HG03442 (cell line): ENCODE data around the gene NAP1L4.

Experiments
- ATAC-seq: cut with Tn5 transposase; IDR thresholded peaks from one replicate; pipeline ENCODE4 v1.9.1; 2021; ENCODE audit warnings: mild to moderate bottlenecking, moderate library complexity; ENCODE audit not compliant: unreplicated experiment

NAP1L4 gene

GRCh38 chr11:2926611-2927051, 65.5 kb downstream of the NAP1L4 start:
- ATAC-seq = no peak

GRCh38 chr11:2924821-2925675, 67.1 kb downstream of the NAP1L4 start:
- no peak for ATAC-seq

GRCh38 chr11:2924381-2924780, 67.7 kb downstream of the NAP1L4 start:
- no peak for ATAC-seq

GRCh38 chr11:2923446-2924375, 68.4 kb downstream of the NAP1L4 start:
- no peak for ATAC-seq

GRCh38 chr11:2922655-2923054, 69.5 kb downstream of the NAP1L4 start:
- ATAC-seq = no peak

- no peak for ATAC-seq
Measured at GRCh38 chr11:2921742-2922493, 70.2 kb downstream of the NAP1L4 start.

- ATAC-seq = no peak
Measured at GRCh38 chr11:2921261-2921660, 70.9 kb downstream of the NAP1L4 start.

- no peak for ATAC-seq
Measured at GRCh38 chr11:2920343-2920742, 71.8 kb downstream of the NAP1L4 start.

- ATAC-seq = no peak
Measured at GRCh38 chr11:2919837-2920236, 72.3 kb downstream of the NAP1L4 start.

- no peak for ATAC-seq
Measured at GRCh38 chr11:2919188-2919587, 72.9 kb downstream of the NAP1L4 start.

GRCh38 chr11:2917842-2918490, 74.2 kb downstream of the NAP1L4 start:
- ATAC-seq = no peak

- no peak for ATAC-seq
Measured at GRCh38 chr11:2916892-2917645, 75.1 kb downstream of the NAP1L4 start.

- ATAC-seq = no peak
Measured at GRCh38 chr11:2916114-2916891, 75.8 kb downstream of the NAP1L4 start.

GRCh38 chr11:2915473-2915872, 76.7 kb downstream of the NAP1L4 start:
- ATAC-seq = no peak

- ATAC-seq = no peak
Measured at GRCh38 chr11:2914455-2915195, 77.5 kb downstream of the NAP1L4 start.

- no peak for ATAC-seq
Measured at GRCh38 chr11:2913776-2914175, 78.4 kb downstream of the NAP1L4 start.

- no peak for ATAC-seq
Measured at GRCh38 chr11:2913019-2913431, 79.1 kb downstream of the NAP1L4 start.

- no peak for ATAC-seq
Measured at GRCh38 chr11:2912498-2912897, 79.6 kb downstream of the NAP1L4 start.
